CD4-positive, CD25-positive, alpha-beta regulatory T cell (primary cell): ENCODE measurements around the gene CSNK2A3. TPM values are rescaled to one million over a fixed set of nuclear protein-coding genes. Genes with fewer than 3 reads are reported as not detected.

Source experiments
- ATAC-seq, 2 donors: fragments of 150-1000 bp; cut with Tn5 transposase; one replicate each; pipeline ENCODE4 v1.10.0; 2021; ENCODE audit warnings: low read depth in 2 of 2, moderate number of reproducible peaks in 2 of 2, moderate library complexity in 1 of 2
- DNase-seq, 3 donors: peaks; one replicate each; pipeline versions ENCODE4 v3.0.0 to v3.0.0-alpha.2; 2012 to 2022; ENCODE audit warnings: mixed read lengths in 1 of 3
- H3K27ac ChIP-seq: one replicate; pipeline ENCODE4 v1.7.0; 2013; ENCODE audit warnings: mild to moderate bottlenecking, low read length; ENCODE audit not compliant: insufficient read depth, poor library complexity, severe bottlenecking
- H3K27me3 ChIP-seq: one replicate; pipeline ENCODE4 v1.7.0; 2013; ENCODE audit warnings: low read length; ENCODE audit not compliant: control insufficient read depth, insufficient read depth
- H3K36me3 ChIP-seq: one replicate; pipeline ENCODE4 v1.7.0; 2013; ENCODE audit warnings: mild to moderate bottlenecking, low read length, moderate library complexity; ENCODE audit not compliant: control insufficient read depth, insufficient read depth
- H3K4me1 ChIP-seq: 2 replicates; pipeline ENCODE4 v1.7.0; 2013; ENCODE audit warnings: mild to moderate bottlenecking, low read length; ENCODE audit not compliant: insufficient read depth, control insufficient read depth, poor library complexity, severe bottlenecking
- H3K4me3 ChIP-seq: one replicate; pipeline ENCODE4 v1.7.0; 2013; ENCODE audit warnings: low read depth, mild to moderate bottlenecking, low read length, moderate library complexity
- H3K9me3 ChIP-seq, 2 experiments: 1 replicate in 1 of 2; 2 replicates in 1 of 2; pipeline ENCODE4 v1.7.0; 2013; ENCODE audit warnings: low read length in 2 of 2, mild to moderate bottlenecking in 1 of 2, moderate library complexity in 1 of 2; ENCODE audit not compliant: control insufficient read depth in 2 of 2
- H3K27ac Mint-ChIP-seq, 3 donors: one replicate each; pipeline ENCODE4 v1.8.0; 2020 to 2022; ENCODE audit warnings: mild to moderate bottlenecking in 3 of 3, mixed read lengths in 3 of 3, moderate library complexity in 2 of 3
- H3K27me3 Mint-ChIP-seq: one replicate; pipeline ENCODE4 v1.8.0; 2022; ENCODE audit warnings: mild to moderate bottlenecking, mixed read lengths
- H3K36me3 Mint-ChIP-seq: one replicate; pipeline ENCODE4 v1.8.0; 2020; ENCODE audit warnings: mixed read lengths
- H3K4me1 Mint-ChIP-seq, 4 donors: one replicate each; pipeline ENCODE4 v1.8.0; 2020 to 2022; ENCODE audit warnings: mixed read lengths in 4 of 4, mild to moderate bottlenecking in 1 of 4
- H3K4me3 Mint-ChIP-seq, 4 donors: one replicate each; pipeline ENCODE4 v1.8.0; 2020 to 2022; ENCODE audit warnings: mild to moderate bottlenecking in 4 of 4, mixed read lengths in 4 of 4, moderate library complexity in 3 of 4
- H3K9me3 Mint-ChIP-seq, 7 donors: one replicate each; pipeline ENCODE4 v1.8.0; 2020 to 2022; ENCODE audit warnings: mixed read lengths in 7 of 7, mild to moderate bottlenecking in 3 of 7, moderate library complexity in 2 of 7
- polyA plus RNA-seq, 4 donors: library from polyadenylated mRNA; unstranded; fragments of 300-500 nt; fragmentation: Illumina TruSeq; gene quantifications; one replicate each; pipeline ENCODE4 v1.2.3, GENCODE V29; 2021
- total RNA-seq: library from RNA; stranded (reverse); gene quantifications from one replicate; pipeline ENCODE4 v1.2.3, GENCODE V29; 2022

The CSNK2A3 gene
- total and polyA plus RNA-seq, 5 donors from 2014 or later = 1.2 to 1.6 (median 1.3) TPM; not detected in 1

DNA sequence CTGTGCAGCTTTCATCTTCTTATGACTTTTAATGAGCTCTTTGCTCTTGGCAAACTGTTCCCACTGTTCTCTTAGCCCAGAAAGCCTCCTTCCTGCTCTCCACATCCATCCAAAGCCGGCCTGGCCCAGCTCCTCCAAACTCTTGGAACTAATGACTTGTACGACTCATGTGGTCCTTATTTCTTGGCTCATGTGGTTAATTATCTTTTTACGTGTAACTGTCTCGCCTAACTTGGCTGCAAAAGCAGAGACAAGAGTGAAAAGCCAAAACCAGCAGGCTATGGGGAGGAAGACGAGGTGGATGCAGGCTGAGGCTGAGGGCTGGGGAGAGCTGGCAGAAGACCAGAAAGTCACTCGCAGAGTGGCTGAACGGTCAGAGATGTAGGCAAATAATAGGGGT, 5.5 kb downstream of the CSNK2A3 start:
- no peaks in the 10 kb centered on the region for H3K4me1 Mint-ChIP-seq
- Histone ChIP-seq H3K36me3 (no peaks in the 10 kb centered on the region), H3K27me3 (no peaks in the 10 kb centered on the region), H3K27ac (no peak overlapping the region), H3K9me3 (no peaks in the 10 kb centered on the region), H3K4me1 (no peaks in the 10 kb centered on the region), H3K4me3 (no peak overlapping the region)
- no peaks in the 10 kb centered on the region for H3K9me3 Mint-ChIP-seq
- no peak overlapping the region for H3K4me3 Mint-ChIP-seq
- ATAC-seq (no peak), DNase-seq (no peak)
- H3K36me3 Mint-ChIP-seq = no peaks in the 10 kb centered on the region
- H3K27me3 Mint-ChIP-seq = peaks cover 6% of the 10 kb centered on the region
- H3K27ac Mint-ChIP-seq = no peak overlapping the region

DNA sequence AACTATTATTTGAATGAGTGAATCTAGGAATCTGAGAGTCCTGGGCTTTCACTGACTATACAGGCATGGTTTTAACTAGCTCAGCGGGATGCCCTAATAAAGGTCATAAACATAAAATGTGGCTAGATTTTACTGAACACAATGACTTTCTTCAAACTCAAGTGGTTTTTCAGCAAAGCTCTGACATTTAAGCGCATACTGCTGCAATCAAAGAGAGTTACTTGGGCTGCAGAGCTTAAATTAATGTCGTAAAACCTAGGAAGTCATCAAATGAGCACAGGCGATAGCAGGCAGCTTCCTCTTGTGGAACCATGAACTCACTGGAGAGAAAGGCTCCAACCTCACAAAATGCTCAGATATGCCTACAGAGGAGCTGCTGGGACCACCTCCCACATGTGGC, 6.7 kb downstream of the CSNK2A3 start:
- Mint-ChIP-seq H3K27me3 (peaks cover 6% of the 10 kb centered on the region), H3K4me1 (no peaks in the 10 kb centered on the region), H3K9me3 (peaks cover 0 to 2% (median 0%) of the 10 kb centered on the region in 7 donors), H3K36me3 (no peaks in the 10 kb centered on the region), H3K4me3 (no peak overlapping the region), H3K27ac (no peak overlapping the region)
- no peak for ATAC-seq
- H3K4me3 ChIP-seq = no peak overlapping the region
- H3K4me1 ChIP-seq = no peaks in the 10 kb centered on the region
- no peaks in the 10 kb centered on the region for H3K27me3 ChIP-seq
- no peak for DNase-seq
- H3K27ac ChIP-seq = no peak overlapping the region
- H3K9me3 ChIP-seq = no peaks in the 10 kb centered on the region
- H3K36me3 ChIP-seq = no peaks in the 10 kb centered on the region

DNA sequence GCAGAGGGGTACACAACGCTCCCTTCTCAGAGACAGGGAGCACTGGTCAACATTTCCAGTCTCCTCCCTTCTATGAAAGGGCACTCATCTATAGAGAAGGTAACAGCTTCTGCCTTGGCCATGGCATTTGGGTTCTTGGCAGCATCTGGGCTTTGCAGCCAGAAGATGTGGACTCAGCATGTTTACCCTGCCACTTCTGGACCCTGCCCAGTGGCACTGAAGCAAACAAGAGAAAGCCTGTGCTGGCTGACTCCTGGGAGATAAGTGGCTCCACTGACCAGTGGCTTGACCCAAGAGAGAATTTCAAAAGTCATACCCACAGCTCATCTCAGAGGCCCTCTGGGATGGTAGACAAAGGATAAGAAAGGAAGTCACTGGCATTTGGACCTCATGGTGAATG, 8.0 kb downstream of the CSNK2A3 start:
- Mint-ChIP-seq H3K36me3 (no peaks in the 10 kb centered on the region), H3K9me3 (peaks cover 0 to 2% (median 0%) of the 10 kb centered on the region in 7 donors), H3K4me1 (no peaks in the 10 kb centered on the region), H3K4me3 (no peak overlapping the region), H3K27ac (no peak overlapping the region), H3K27me3 (peaks cover 4% of the 10 kb centered on the region)
- no peak for ATAC-seq
- Histone ChIP-seq H3K36me3 (no peaks in the 10 kb centered on the region), H3K27ac (no peak overlapping the region), H3K4me3 (no peak overlapping the region), H3K9me3 (no peaks in the 10 kb centered on the region), H3K4me1 (no peaks in the 10 kb centered on the region), H3K27me3 (no peaks in the 10 kb centered on the region)
- DNase-seq = no peak

DNA sequence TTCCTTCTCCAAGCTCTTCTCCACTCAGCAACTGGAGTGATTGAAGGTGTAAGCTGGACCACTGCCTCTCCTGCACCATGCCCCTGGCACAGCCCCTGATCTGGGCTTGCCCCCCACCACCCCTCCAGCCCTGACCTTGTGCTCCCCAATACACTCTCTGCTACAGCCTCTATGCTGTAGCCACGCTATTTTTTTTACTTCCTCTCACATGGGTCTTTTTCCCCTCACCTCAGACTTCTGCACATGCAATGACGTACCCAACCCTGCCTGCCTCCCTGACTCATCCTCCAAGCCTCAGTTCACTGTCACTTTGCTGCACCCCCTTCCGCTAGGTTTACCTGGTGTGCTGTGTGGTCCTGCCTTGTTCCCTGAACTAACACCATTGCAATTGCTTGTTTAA, 9.0 kb downstream of the CSNK2A3 start:
- Histone ChIP-seq H3K9me3 (no peaks in the 10 kb centered on the region), H3K36me3 (no peaks in the 10 kb centered on the region), H3K27ac (no peak overlapping the region), H3K4me1 (no peaks in the 10 kb centered on the region), H3K4me3 (no peak overlapping the region), H3K27me3 (no peaks in the 10 kb centered on the region)
- Mint-ChIP-seq H3K36me3 (no peaks in the 10 kb centered on the region), H3K4me1 (no peaks in the 10 kb centered on the region), H3K9me3 (peaks cover 0 to 2% (median 0%) of the 10 kb centered on the region in 7 donors), H3K27me3 (no peaks in the 10 kb centered on the region), H3K4me3 (no peak overlapping the region), H3K27ac (no peak overlapping the region)
- ATAC-seq (no peak), DNase-seq (peak in 1 of 3 donors; percentile 12)

- Mint-ChIP-seq H3K4me1 (no peaks in the 10 kb centered on the region), H3K36me3 (no peaks in the 10 kb centered on the region), H3K27ac (no peak overlapping the region), H3K27me3 (peaks cover 13% of the 10 kb centered on the region), H3K9me3 (peaks cover 0 to 2% (median 0%) of the 10 kb centered on the region in 7 donors), H3K4me3 (no peak overlapping the region)
- H3K4me3 ChIP-seq = no peak overlapping the region
- no peak for ATAC-seq
- no peaks in the 10 kb centered on the region for H3K9me3 ChIP-seq
- H3K27me3 ChIP-seq = no peaks in the 10 kb centered on the region
- H3K4me1 ChIP-seq = no peaks in the 10 kb centered on the region
- no peak overlapping the region for H3K27ac ChIP-seq
- no peaks in the 10 kb centered on the region for H3K36me3 ChIP-seq
- no peak for DNase-seq
Measured at GRCh38 chr11:11338304-11338703, 14.7 kb downstream of the CSNK2A3 start.

DNA sequence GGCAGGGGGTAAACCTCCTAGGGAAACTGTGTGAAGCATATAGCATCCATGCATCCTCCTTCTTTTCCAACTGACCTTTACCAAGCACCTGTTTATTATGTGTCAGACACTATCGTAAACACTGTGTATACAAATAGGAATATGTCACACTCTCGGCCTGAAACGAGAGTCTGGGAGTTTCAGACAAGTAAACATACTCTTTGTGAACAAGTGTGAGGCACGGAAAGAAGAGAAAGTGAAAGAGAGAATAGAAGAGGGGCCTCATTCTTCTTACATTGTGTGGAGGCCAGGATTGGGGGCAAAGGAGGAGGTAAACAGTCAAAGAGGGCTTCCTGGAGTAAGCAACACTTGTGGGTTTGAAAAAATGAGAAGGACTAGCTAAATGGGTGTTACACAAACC, 16.4 kb downstream of the CSNK2A3 start:
- no peak overlapping the region for H3K4me3 ChIP-seq
- Mint-ChIP-seq H3K9me3 (peaks cover 0 to 2% (median 0%) of the 10 kb centered on the region in 7 donors), H3K4me3 (no peak overlapping the region), H3K27me3 (peaks cover 13% of the 10 kb centered on the region), H3K27ac (no peak overlapping the region), H3K36me3 (no peaks in the 10 kb centered on the region), H3K4me1 (no peaks in the 10 kb centered on the region)
- no peak overlapping the region for H3K27ac ChIP-seq
- H3K27me3 ChIP-seq = no peaks in the 10 kb centered on the region
- ATAC-seq (no peak), DNase-seq (no peak)
- H3K9me3 ChIP-seq = no peaks in the 10 kb centered on the region
- no peaks in the 10 kb centered on the region for H3K4me1 ChIP-seq
- no peaks in the 10 kb centered on the region for H3K36me3 ChIP-seq

DNA sequence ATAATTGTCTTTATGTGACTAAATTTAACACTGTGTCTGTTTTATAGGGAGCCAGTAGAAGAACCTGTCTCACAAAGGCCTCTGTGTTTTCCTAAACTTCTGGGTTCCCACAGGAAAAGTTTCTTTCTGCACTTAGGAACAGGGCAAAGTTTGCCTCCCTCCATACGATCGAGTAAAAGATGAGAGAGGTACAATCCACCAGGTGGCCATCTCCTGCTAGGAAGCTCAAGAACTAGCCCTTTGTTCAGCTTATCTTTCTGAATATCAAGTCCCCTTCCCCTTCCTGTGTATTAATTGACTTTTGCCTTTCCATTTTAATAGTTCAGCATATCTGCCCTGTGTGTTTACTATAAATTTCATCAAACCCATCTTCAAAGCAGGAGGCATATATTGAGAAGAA, 18.0 kb downstream of the CSNK2A3 start:
- Mint-ChIP-seq H3K9me3 (peaks cover 0 to 2% (median 0%) of the 10 kb centered on the region in 7 donors), H3K27me3 (peaks cover 13% of the 10 kb centered on the region), H3K36me3 (no peaks in the 10 kb centered on the region), H3K27ac (no peak overlapping the region), H3K4me3 (no peak overlapping the region), H3K4me1 (no peaks in the 10 kb centered on the region)
- no peaks in the 10 kb centered on the region for H3K4me1 ChIP-seq
- no peak overlapping the region for H3K4me3 ChIP-seq
- no peaks in the 10 kb centered on the region for H3K36me3 ChIP-seq
- H3K27ac ChIP-seq = no peak overlapping the region
- no peaks in the 10 kb centered on the region for H3K27me3 ChIP-seq
- ATAC-seq (no peak), DNase-seq (no peak)
- H3K9me3 ChIP-seq = no peaks in the 10 kb centered on the region

DNA sequence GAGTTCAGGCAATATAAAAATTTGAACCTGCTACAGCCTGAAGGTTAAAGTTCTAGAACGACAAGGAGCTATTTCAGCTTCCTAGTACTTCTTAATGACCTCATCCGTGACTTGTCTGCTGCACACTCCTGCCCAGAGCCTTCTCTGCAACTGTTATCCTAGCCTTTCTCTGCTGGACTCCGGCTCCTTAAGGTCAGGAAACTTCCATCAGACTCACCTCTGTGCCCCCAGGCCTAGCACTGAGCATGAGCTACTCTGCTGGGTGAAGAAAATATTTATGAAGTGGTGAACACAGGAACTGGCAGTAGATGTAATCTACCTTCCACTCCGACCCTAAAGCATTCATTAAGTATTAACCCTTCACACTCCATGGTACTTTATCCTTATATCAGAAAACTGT, 18.4 kb downstream of the CSNK2A3 start:
- Mint-ChIP-seq H3K4me1 (no peaks in the 10 kb centered on the region), H3K36me3 (no peaks in the 10 kb centered on the region), H3K27ac (no peak overlapping the region), H3K27me3 (peaks cover 14% of the 10 kb centered on the region), H3K4me3 (no peak overlapping the region), H3K9me3 (peaks cover 0 to 2% (median 0%) of the 10 kb centered on the region in 7 donors)
- no peaks in the 10 kb centered on the region for H3K4me1 ChIP-seq
- no peaks in the 10 kb centered on the region for H3K27me3 ChIP-seq
- no peak overlapping the region for H3K27ac ChIP-seq
- ATAC-seq = no peak
- no peak for DNase-seq
- H3K9me3 ChIP-seq = no peaks in the 10 kb centered on the region
- H3K4me3 ChIP-seq = no peak overlapping the region
- no peaks in the 10 kb centered on the region for H3K36me3 ChIP-seq
